A549 (cell line): Measurements from ENCODE around the gene TTC21A. TPM values are rescaled to one million over a fixed set of nuclear protein-coding genes. Genes with fewer than 3 reads are reported as not detected.

Experiments
- ATAC-seq, 2 experiments: fragments of 200-7000 bp in 1 of 2; fragments of >200 bp in 1 of 2; cut with Nextera tagmentation in 1 of 2; cut with Tn5 transposase in 1 of 2; 3 replicates each; pipeline versions ENCODE4 v1.8.0 to v1.9.1; 2018 to 2020; ENCODE audit warnings: mild to moderate bottlenecking in 1 of 2, moderate library complexity in 1 of 2
- CTCF ChIA-PET: fragments of 300-600 bp; sonication (Branson Sonifier 250); formaldehyde crosslinking; extraction: SDS; loops from one replicate; lab custom pipeline; 2021; ENCODE audit warnings: antibody characterized with exemption, inconsistent platforms; lab: Yijun Ruan, JAX
- POLR2A ChIA-PET: fragments of 350-600 bp; formaldehyde crosslinking; extraction: SDS; loops from one replicate; lab custom pipeline; 2021; ENCODE audit warnings: antibody characterized with exemption, inconsistent platforms; lab: Yijun Ruan, JAX
- DNase-seq, 2 experiments: peaks; one replicate each; pipeline versions ENCODE4 v3.0.0 to v3.0.0-alpha.2; 2011 to 2016; ENCODE audit warnings: low read depth in 1 of 2, low spot score in 1 of 2
- FAIRE-seq: peaks from 2 replicates; lab custom pipeline; 2011; peaks lifted over from hg19 to GRCh38; lab: Jason Lieb, UNC
- H3K27ac ChIP-seq, 2 experiments: fragments of >200 bp; sonication (Bioruptor Twin); formaldehyde crosslinking; 3 replicates each; pipeline ENCODE4 v1.5.1; 2016 to 2017
- H3K4me1 ChIP-seq: fragments of >200 bp; sonication (Bioruptor Twin); formaldehyde crosslinking; 3 replicates; pipeline ENCODE4 v1.6.1; 2016
- H3K4me2 ChIP-seq: fragments of >200 bp; sonication (Bioruptor Twin); formaldehyde crosslinking; 3 replicates; pipeline ENCODE4 v1.6.1; 2016
- H3K4me3 ChIP-seq: fragments of >200 bp; sonication (Bioruptor Twin); formaldehyde crosslinking; 3 replicates; pipeline ENCODE4 v1.5.1; 2016
- H3K9me3 ChIP-seq: fragments of >200 bp; sonication (Bioruptor Twin); formaldehyde crosslinking; 3 replicates; pipeline ENCODE4 v1.6.1; 2016
- CBX8 ChIP-seq: fragments of 200-600 bp; sonication (generic); IDR thresholded peaks from 2 replicates; pipeline ENCODE4 v1.6.1; 2016
- E2F6 ChIP-seq: IDR thresholded peaks from 2 replicates; pipeline ENCODE4 v1.6.1; 2012; ENCODE audit warnings: low read depth, borderline replicate concordance
- EHF ChIP-seq: fragments of 250-450 bp; sonication (Bioruptor Pico); IDR thresholded peaks from 2 replicates; pipeline ENCODE4 v1.5.0; 2020; ENCODE audit warnings: mild to moderate bottlenecking
- EHMT2 ChIP-seq: fragments of 200-600 bp; sonication (generic); IDR thresholded peaks from 2 replicates; pipeline ENCODE4 v1.6.1; 2016; ENCODE audit warnings: antibody characterized with exemption, low read depth, mild to moderate bottlenecking, moderate library complexity
- FOSB ChIP-seq: fragments of 250-450 bp; sonication (Bioruptor Pico); IDR thresholded peaks from 2 replicates; pipeline ENCODE4 v1.5.0; 2020; ENCODE audit warnings: mild to moderate bottlenecking, moderate library complexity
- FOSL2 ChIP-seq, 2 experiments: fragments of 450-650 bp in 1 of 2; fragments of >200 bp in 1 of 2; sonication (Bioruptor Twin) in 1 of 2; formaldehyde crosslinking; IDR thresholded peaks; 2 replicates each; pipeline versions ENCODE4 v1.5.0 to v1.6.1; 2016 to 2020; ENCODE audit warnings: mild to moderate bottlenecking in 1 of 2, moderate library complexity in 1 of 2
- MAZ ChIP-seq: fragments of 150-350 bp; IDR thresholded peaks from 2 replicates; pipeline ENCODE4 v1.6.1; 2014; ENCODE audit warnings: antibody characterized with exemption, low read depth, low read length, borderline replicate concordance
- MYC ChIP-seq: IDR thresholded peaks from 2 replicates; pipeline ENCODE4 v1.6.1; 2012; ENCODE audit warnings: mild to moderate bottlenecking, inconsistent platforms, low read length, improper control_type of control experiment, borderline replicate concordance
- NR3C1 ChIP-seq: fragments of >200 bp; sonication (Bioruptor Twin); formaldehyde crosslinking; IDR thresholded peaks from 3 replicates; pipeline ENCODE4 v1.6.1; 2017
- RAD21 ChIP-seq, 2 experiments: fragments of >200 bp in 1 of 2; sonication (Bioruptor Twin) in 1 of 2; formaldehyde crosslinking in 1 of 2; IDR thresholded peaks in 1 of 2; conservative IDR thresholded peaks in 1 of 2; 2 replicates in 1 of 2; 3 replicates in 1 of 2; pipeline ENCODE4 v1.6.1; 2012 to 2018; ENCODE audit warnings: inconsistent platforms in 1 of 2
- RARB ChIP-seq: fragments of 250-450 bp; sonication (Bioruptor Pico); IDR thresholded peaks from 2 replicates; pipeline ENCODE4 v1.8.0; 2021; ENCODE audit warnings: mild to moderate bottlenecking, moderate library complexity
- RNF2 ChIP-seq: fragments of 200-600 bp; sonication (generic); IDR thresholded peaks from 2 replicates; pipeline ENCODE4 v1.6.1; 2016; ENCODE audit warnings: low read depth, mild to moderate bottlenecking, antibody characterized with exemption, moderate library complexity, borderline replicate concordance
- SMC3 ChIP-seq: fragments of >200 bp; sonication (Bioruptor Twin); formaldehyde crosslinking; IDR thresholded peaks from 3 replicates; pipeline ENCODE4 v1.6.1; 2018; ENCODE audit warnings: inconsistent platforms
- TFCP2L1 ChIP-seq: fragments of 250-450 bp; sonication (Bioruptor Pico); IDR thresholded peaks from 2 replicates; pipeline ENCODE4 v1.5.0; 2021; ENCODE audit warnings: mild to moderate bottlenecking
- WGBS: methylation state at CpG from one replicate; pipeline ENCODE4 v1.1.6; 2017; ENCODE audit errors: missing lambda C conversion rate; 5-methylcytosine and 5-hydroxymethylcytosine counted together
- polyA plus RNA-seq, 4 experiments: library from polyadenylated mRNA; depleted of rRNA in 3 of 4; stranded (reverse); fragments of >200 nt; fragmentation: RNase III in 1 of 4; extraction: RNeasy Plus Mini Kit Qiagen cat#74134 plus additional on column Dnase treatment in 1 of 4; gene quantifications; 2 replicates in 3 of 4; 3 replicates in 1 of 4; pipeline ENCODE4 v1.2.3, GENCODE V29; 2011 to 2017
- TF ChIP-seq, protein P1 (sequence below): fragments of >200 bp; sonication (Bioruptor Twin); formaldehyde crosslinking; IDR thresholded peaks from 3 replicates; pipeline ENCODE4 v1.5.1; 2016
- TF ChIP-seq, protein P2 (sequence below): fragments of 450-650 bp; IDR thresholded peaks from 2 replicates; pipeline ENCODE4 v1.6.1; 2014; ENCODE audit warnings: antibody characterized with exemption
- TF ChIP-seq, protein P3 (sequence below): fragments of 250-450 bp; sonication (Bioruptor Pico); IDR thresholded peaks from 2 replicates; pipeline ENCODE4 v1.5.0; 2021; ENCODE audit warnings: mild to moderate bottlenecking, moderate library complexity, borderline replicate concordance

TTC21A gene
- polyA plus RNA-seq, 2 of the 4 experiments (the other 2 are of a cell fraction), result 1.1 to 1.4 TPM

DNA sequence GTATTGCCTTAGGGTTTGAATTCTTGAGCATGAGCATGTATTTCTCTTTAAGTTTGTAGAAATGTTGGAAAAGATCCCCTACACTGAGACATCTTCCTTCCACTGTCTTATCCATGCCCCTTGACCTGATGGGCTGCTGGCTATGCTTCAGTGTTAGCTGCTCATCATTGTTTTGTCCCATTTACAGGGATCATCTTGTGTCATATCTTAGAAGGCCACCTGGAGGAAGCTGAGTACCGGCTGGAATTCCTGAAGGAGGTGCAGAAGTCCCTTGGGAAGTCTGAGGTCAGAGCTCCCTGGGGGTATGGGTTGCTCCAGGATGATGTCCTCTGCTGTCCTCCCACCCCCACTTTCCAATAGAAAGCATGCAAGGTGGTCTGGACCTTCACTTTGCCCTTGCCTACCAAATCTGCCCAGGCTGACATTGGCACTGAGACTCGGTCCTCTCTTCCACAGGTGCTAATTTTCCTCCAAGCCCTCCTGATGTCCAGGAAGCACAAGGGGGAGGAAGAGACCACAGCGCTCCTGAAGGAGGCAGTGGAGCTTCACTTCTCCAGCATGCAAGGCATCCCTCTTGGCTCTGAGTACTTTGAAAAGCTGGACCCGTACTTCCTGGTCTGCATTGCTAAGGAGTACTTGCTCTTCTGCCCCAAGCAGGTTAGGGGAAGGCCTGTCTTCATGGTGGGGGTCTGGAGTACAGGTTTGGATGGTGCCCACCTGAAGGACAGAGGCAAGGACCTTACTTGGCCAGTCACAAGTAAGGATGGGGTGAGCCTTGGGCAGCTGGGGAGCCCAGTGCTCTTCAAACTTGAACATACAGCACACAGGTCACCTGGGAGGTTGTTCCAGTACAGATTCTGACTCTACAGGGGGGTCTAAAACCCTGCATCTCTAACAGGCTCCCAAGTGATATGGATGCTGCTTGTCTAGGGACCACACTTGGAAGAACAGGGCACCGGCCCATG is 17.7 kb downstream of the TTC21A start:
- Histone ChIP-seq H3K4me2 (peak overlapping the region; percentile 63), H3K4me1 (peaks cover 18% of the 10 kb centered on the region), H3K9me3 (no peaks in the 10 kb centered on the region), H3K4me3 (no peak overlapping the region), H3K27ac (peak overlapping the region; percentile 22 to 35; a peak in 2 of 6 replicates)
- DNase-seq (peak in 1 of 2 experiments; percentile 65), ATAC-seq (peak; percentile 57 to 85), FAIRE-seq (no peak)
- ChIA-PET POLR2A (interaction anchor here (1.3 kb wide), 1 partner anchor 162 kb away, joined by 3 read pairs; no protein-coding TSS in a partner anchor), CTCF (interaction anchor here (0.9 to 22.7 kb wide), 17 partner anchors 11 to 253 kb away, joined by 3 to 383 read pairs (median 9); partner anchors contain the start of genes CX3CR1 and XIRP1)
- WGBS, result 63% methylated on average over 4 of the region's 5 CpGs
- TF ChIP-seq EHF (CRISPR knock-in tag), result no peak
- TF ChIP-seq, protein P1, sequence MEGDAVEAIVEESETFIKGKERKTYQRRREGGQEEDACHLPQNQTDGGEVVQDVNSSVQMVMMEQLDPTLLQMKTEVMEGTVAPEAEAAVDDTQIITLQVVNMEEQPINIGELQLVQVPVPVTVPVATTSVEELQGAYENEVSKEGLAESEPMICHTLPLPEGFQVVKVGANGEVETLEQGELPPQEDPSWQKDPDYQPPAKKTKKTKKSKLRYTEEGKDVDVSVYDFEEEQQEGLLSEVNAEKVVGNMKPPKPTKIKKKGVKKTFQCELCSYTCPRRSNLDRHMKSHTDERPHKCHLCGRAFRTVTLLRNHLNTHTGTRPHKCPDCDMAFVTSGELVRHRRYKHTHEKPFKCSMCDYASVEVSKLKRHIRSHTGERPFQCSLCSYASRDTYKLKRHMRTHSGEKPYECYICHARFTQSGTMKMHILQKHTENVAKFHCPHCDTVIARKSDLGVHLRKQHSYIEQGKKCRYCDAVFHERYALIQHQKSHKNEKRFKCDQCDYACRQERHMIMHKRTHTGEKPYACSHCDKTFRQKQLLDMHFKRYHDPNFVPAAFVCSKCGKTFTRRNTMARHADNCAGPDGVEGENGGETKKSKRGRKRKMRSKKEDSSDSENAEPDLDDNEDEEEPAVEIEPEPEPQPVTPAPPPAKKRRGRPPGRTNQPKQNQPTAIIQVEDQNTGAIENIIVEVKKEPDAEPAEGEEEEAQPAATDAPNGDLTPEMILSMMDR, result peak; percentile 41
- TF ChIP-seq CBX8, result no peak
- TF ChIP-seq NR3C1, result no peak
- TF ChIP-seq TFCP2L1 (CRISPR knock-in tag), result no peak
- TF ChIP-seq RAD21 (conservative IDR thresholded peaks at IDR 0.05 in 1 of 2, IDR thresholded peaks at IDR 0.05 in 1 of 2), result peak; percentile 54 to 68
- TF ChIP-seq RNF2, result no peak

- ChIA-PET CTCF (interaction anchor here (0.7 to 22.7 kb wide), 37 partner anchors 8 to 252 kb away, joined by 3 to 383 read pairs (median 6); partner anchors contain the start of genes CX3CR1, GORASP1, TTC21A and XIRP1), POLR2A (interaction anchor here (0.6 to 1.3 kb wide), 6 partner anchors 10 to 162 kb away, joined by 3 to 5 read pairs (median 4); partner anchors contain the start of genes GORASP1 and TTC21A)
- Histone ChIP-seq H3K9me3 (no peaks in the 10 kb centered on the region), H3K4me2 (peak overlapping the region; percentile 63), H3K4me3 (no peak overlapping the region), H3K27ac (peak overlapping the region; percentile 27 to 35; a peak in 3 of 6 replicates), H3K4me1 (peaks cover 18% of the 10 kb centered on the region)
- ATAC-seq, result peak; percentile 39 to 57; a peak in 5 of 6 replicates
- WGBS, result 60% methylated on average over 12 of the region's 12 CpGs
- TF ChIP-seq FOSL2 (IDR thresholded peaks at IDR 0.05) (no peak; the same call in 1 of the 2 replicates), FOSL2 (CRISPR knock-in tag; IDR thresholded peaks at IDR 0.05) (peak; percentile 59), FOSB (CRISPR knock-in tag) (no peak)
- no peak for DNase-seq
- FAIRE-seq, result no peak
Measured at GRCh38 chr3:39125841-39126500, 18.5 kb downstream of the TTC21A start.

- CTCF ChIA-PET, result interaction anchor here (0.6 to 22.7 kb wide), 41 partner anchors 9 to 251 kb away, joined by 3 to 383 read pairs (median 5); partner anchors contain the start of genes CX3CR1, GORASP1, TTC21A and XIRP1
- no peak overlapping the region for H3K4me3 ChIP-seq
- POLR2A ChIA-PET, result interaction anchor here (0.6 to 1.3 kb wide), 5 partner anchors 9 to 162 kb away, joined by 3 to 5 read pairs (median 4); partner anchors contain the start of genes GORASP1 and TTC21A
- H3K27ac ChIP-seq, result peak overlapping the region in 1 of 2 experiments; percentile 27; a peak in 1 of 6 replicates
- ATAC-seq, result peak; percentile 73 to 88
- 59% methylated on average over 6 of the region's 6 CpGs for WGBS
- peak; percentile 56 for FAIRE-seq
- H3K4me2 ChIP-seq, result peak overlapping the region; percentile 63; the same call in 2 of the 3 replicates
- DNase-seq, result peak in 1 of 2 experiments; percentile 72
- no peaks in the 10 kb centered on the region for H3K9me3 ChIP-seq
- peaks cover 18% of the 10 kb centered on the region for H3K4me1 ChIP-seq
- TF ChIP-seq EHMT2 (no peak), E2F6 (no peak), RAD21 (conservative IDR thresholded peaks at IDR 0.05 in 1 of 2, IDR thresholded peaks at IDR 0.05 in 1 of 2) (peak; percentile 78 to 92), MAZ (no peak), MYC (no peak), SMC3 (peak; percentile 80), RARB (CRISPR knock-in tag) (no peak)
- TF ChIP-seq, protein P2, sequence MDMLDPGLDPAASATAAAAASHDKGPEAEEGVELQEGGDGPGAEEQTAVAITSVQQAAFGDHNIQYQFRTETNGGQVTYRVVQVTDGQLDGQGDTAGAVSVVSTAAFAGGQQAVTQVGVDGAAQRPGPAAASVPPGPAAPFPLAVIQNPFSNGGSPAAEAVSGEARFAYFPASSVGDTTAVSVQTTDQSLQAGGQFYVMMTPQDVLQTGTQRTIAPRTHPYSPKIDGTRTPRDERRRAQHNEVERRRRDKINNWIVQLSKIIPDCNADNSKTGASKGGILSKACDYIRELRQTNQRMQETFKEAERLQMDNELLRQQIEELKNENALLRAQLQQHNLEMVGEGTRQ, result peak; percentile 45; the same call in 1 of the 2 replicates
- TF ChIP-seq, protein P1, result peak; percentile 64
- TF ChIP-seq, protein P3, sequence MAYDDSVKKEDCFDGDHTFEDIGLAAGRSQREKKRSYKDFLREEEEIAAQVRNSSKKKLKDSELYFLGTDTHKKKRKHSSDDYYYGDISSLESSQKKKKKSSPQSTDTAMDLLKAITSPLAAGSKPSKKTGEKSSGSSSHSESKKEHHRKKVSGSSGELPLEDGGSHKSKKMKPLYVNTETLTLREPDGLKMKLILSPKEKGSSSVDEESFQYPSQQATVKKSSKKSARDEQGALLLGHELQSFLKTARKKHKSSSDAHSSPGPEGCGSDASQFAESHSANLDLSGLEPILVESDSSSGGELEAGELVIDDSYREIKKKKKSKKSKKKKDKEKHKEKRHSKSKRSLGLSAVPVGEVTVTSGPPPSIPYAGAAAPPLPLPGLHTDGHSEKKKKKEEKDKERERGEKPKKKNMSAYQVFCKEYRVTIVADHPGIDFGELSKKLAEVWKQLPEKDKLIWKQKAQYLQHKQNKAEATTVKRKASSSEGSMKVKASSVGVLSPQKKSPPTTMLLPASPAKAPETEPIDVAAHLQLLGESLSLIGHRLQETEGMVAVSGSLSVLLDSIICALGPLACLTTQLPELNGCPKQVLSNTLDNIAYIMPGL (CRISPR knock-in tag), result no peak
Measured at GRCh38 chr3:39126532-39127071, 19.1 kb downstream of the TTC21A start.
